ENCODE data around the gene USP19. TPM values are rescaled to one million over a fixed set of nuclear protein-coding genes. Genes with fewer than 3 reads are reported as not detected.

USP19 gene
- total RNA-seq, 1 experiment from 2014 or later: 92.8 TPM

- POLR2A ChIA-PET: interaction anchor here (0.6 kb wide), 1 partner anchor 9 kb away, joined by 4 read pairs; no protein-coding TSS in a partner anchor
- H3K27ac ChIP-seq (ENCODE audit: low read depth, low read length): peak overlapping the region; percentile 100
- CTCF ChIA-PET: no interaction called here
- peak overlapping the region in 1 of 2 experiments; percentile 77; a peak in 3 of 4 replicates for H3K4me3 ChIP-seq (replicated peaks in 1 of 2; ENCODE audit: low read depth in 1 of 2, low read length in 2 of 2)
- RAD21 ChIA-PET (ENCODE audit: low non-redundant PET in 1 of 2, low total read pairs in 2 of 2, uncharacterized antibody in 2 of 2, unreplicated experiment in 2 of 2): no interaction called here
- ATAC-seq: no peak
- peaks cover 38 to 43% of the 10 kb centered on the region in 2 experiments for H3K36me3 ChIP-seq (ENCODE audit: control insufficient read depth in 1 of 2, insufficient read depth in 2 of 2, low read length in 2 of 2)
- no peaks in the 10 kb centered on the region for H3K9me3 ChIP-seq (ENCODE audit: control insufficient read depth in 1 of 2, insufficient read depth in 1 of 2, low read depth in 1 of 2, low read length in 2 of 2)
- peaks cover 7 to 14% of the 10 kb centered on the region in 2 experiments for H3K4me1 ChIP-seq (ENCODE audit: control insufficient read depth in 1 of 2, insufficient read depth in 2 of 2, low read length in 2 of 2)
- H3K27me3 ChIP-seq (ENCODE audit: insufficient read depth, low read length): no peaks in the 10 kb centered on the region
- intact Hi-C loops (cut with micrococcal nuclease): no loop called here
- peaks cover 21% of the 10 kb centered on the region for H3K79me2 ChIP-seq (ENCODE audit: insufficient read depth, low read length)
- BruUV-seq (replicated peaks): no TSS peak
- no peaks in the 10 kb centered on the region for H4K20me1 ChIP-seq (ENCODE audit: insufficient read depth)
- H3K9ac ChIP-seq (ENCODE audit: low read length): peak overlapping the region; percentile 96; the same call in 1 of the 2 replicates
- peak overlapping the region; percentile 99 for H3K4me2 ChIP-seq (ENCODE audit: low read length)
- H3K9me2 ChIP-seq (ENCODE audit: insufficient read depth): no peaks in the 10 kb centered on the region
- no peak overlapping the region for H2AFZ ChIP-seq (ENCODE audit: low read depth, low read length, poor library complexity, severe bottlenecking)
- DNase-seq (ENCODE audit: low read depth, low spot score): no peak
- TF ChIP-seq SP1 (IDR thresholded peaks at IDR 0.05; ENCODE audit: low read depth): no peak
- TF ChIP-seq, protein P1, sequence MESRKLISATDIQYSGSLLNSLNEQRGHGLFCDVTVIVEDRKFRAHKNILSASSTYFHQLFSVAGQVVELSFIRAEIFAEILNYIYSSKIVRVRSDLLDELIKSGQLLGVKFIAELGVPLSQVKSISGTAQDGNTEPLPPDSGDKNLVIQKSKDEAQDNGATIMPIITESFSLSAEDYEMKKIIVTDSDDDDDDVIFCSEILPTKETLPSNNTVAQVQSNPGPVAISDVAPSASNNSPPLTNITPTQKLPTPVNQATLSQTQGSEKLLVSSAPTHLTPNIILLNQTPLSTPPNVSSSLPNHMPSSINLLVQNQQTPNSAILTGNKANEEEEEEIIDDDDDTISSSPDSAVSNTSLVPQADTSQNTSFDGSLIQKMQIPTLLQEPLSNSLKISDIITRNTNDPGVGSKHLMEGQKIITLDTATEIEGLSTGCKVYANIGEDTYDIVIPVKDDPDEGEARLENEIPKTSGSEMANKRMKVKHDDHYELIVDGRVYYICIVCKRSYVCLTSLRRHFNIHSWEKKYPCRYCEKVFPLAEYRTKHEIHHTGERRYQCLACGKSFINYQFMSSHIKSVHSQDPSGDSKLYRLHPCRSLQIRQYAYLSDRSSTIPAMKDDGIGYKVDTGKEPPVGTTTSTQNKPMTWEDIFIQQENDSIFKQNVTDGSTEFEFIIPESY (IDR thresholded peaks at IDR 0.05; ENCODE audit: extremely low read depth, insufficient replicate concordance, low read length): no peak
- no peak for TF ChIP-seq CBX3 (IDR thresholded peaks at IDR 0.05; ENCODE audit: low read depth)
- TF ChIP-seq ZNF274 (IDR thresholded peaks at IDR 0.05; ENCODE audit: low read depth, low read length): no peak
- no peak for TF ChIP-seq EZH2phosphoT487 (IDR thresholded peaks at IDR 0.05; ENCODE audit: borderline replicate concordance)
- TF ChIP-seq JUND (IDR thresholded peaks at IDR 0.05): no peak
- TF ChIP-seq CEBPB (IDR thresholded peaks at IDR 0.05; ENCODE audit: low read depth): no peak
- TF ChIP-seq EZH2 (IDR thresholded peaks at IDR 0.05): no peak
These were observed 1.6 kb downstream of the USP19 start for GRCh38 chr3:49119036-49119435.

- Histone ChIP-seq H3K9me2 (ENCODE audit: insufficient read depth) (no peaks in the 10 kb centered on the region), H2AFZ (ENCODE audit: low read depth, low read length, poor library complexity, severe bottlenecking) (no peak overlapping the region), H3K4me3 (replicated peaks in 1 of 2; ENCODE audit: low read depth in 1 of 2, low read length in 2 of 2) (no peak overlapping the region), H4K20me1 (ENCODE audit: insufficient read depth) (no peaks in the 10 kb centered on the region), H3K27me3 (ENCODE audit: insufficient read depth, low read length) (no peaks in the 10 kb centered on the region), H3K4me2 (ENCODE audit: low read length) (no peak overlapping the region), H3K36me3 (ENCODE audit: control insufficient read depth in 1 of 2, insufficient read depth in 2 of 2, low read length in 2 of 2) (peaks cover 56 to 69% of the 10 kb centered on the region in 2 experiments), H3K9ac (ENCODE audit: low read length) (no peak overlapping the region), H3K4me1 (ENCODE audit: control insufficient read depth in 1 of 2, insufficient read depth in 2 of 2, low read length in 2 of 2) (no peaks in the 10 kb centered on the region), H3K79me2 (ENCODE audit: insufficient read depth, low read length) (no peaks in the 10 kb centered on the region), H3K27ac (ENCODE audit: low read depth, low read length) (no peak overlapping the region), H3K9me3 (ENCODE audit: control insufficient read depth in 1 of 2, insufficient read depth in 1 of 2, low read depth in 1 of 2, low read length in 2 of 2) (no peaks in the 10 kb centered on the region)
- intact Hi-C loops (cut with micrococcal nuclease): no loop called here
- ChIA-PET CTCF (no interaction called here), RAD21 (ENCODE audit: low non-redundant PET in 1 of 2, low total read pairs in 2 of 2, uncharacterized antibody in 2 of 2, unreplicated experiment in 2 of 2) (no interaction called here), POLR2A (no interaction called here)
- TF ChIP-seq CTCF (IDR thresholded peaks at IDR 0.05 in 2 of 3, conservative IDR thresholded peaks at IDR 0.05 in 1 of 3; ENCODE audit: borderline replicate concordance in 1 of 3, insufficient read depth in 1 of 3, low read depth in 2 of 3, low read length in 2 of 3) (0 out of 6 replicates have a peak, but pooled peaks of 1 of the 3 experiments have one; percentile 1), RAD21 (IDR thresholded peaks at IDR 0.05; ENCODE audit: low read depth) (no peak), CBX3 (IDR thresholded peaks at IDR 0.05; ENCODE audit: low read depth) (no peak), JUND (IDR thresholded peaks at IDR 0.05) (no peak), POLR2A (IDR thresholded peaks at IDR 0.05; ENCODE audit: borderline replicate concordance, extremely low read depth, insufficient read depth, insufficient read length) (no peak), REST (IDR thresholded peaks at IDR 0.05; ENCODE audit: low read depth) (no peak)
- TF ChIP-seq, protein P2, sequence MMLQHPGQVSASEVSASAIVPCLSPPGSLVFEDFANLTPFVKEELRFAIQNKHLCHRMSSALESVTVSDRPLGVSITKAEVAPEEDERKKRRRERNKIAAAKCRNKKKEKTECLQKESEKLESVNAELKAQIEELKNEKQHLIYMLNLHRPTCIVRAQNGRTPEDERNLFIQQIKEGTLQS (IDR thresholded peaks at IDR 0.05): no peak
- DNase-seq (ENCODE audit: low read depth, low spot score) (no peak), ATAC-seq (no peak)
- BruUV-seq (replicated peaks): no TSS peak
These were observed 8.4 kb downstream of the USP19 start for GRCh38 chr3:49112262-49112661.
